ENCODE results near the gene CAMSAP1.

The CAMSAP1 gene

DNA sequence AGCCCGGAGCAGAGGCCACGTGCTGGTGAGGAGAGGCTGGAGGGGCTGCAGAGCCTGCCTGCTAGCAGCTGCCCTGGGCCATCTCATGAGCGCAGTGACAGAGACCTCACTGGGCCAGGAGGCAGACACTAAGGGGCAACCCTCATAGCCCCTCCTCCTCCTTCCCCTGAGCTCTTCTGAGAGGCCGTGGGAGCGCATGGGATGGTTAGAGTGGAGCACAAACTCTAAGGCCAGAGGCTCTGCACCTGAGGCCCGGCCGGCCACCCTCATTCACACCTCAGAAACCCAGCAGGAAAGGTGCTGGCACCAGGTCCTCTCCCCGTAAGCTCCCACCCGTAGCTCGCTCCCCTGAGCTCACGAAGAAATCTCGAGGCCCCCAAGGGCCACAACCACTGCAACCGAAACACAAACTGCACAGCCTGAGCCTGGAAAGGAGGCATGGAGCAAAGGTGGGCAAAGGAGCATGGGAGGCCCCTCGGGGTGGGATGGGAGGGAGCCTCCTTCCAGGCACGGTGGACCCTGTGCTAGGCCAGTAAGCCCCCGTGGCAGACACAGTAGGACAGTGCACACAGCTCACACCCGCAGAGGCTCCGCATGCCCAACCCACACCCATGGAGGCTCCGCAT lies 17.7 kb downstream of the CAMSAP1 start:
- TF ChIP-seq, protein P1, sequence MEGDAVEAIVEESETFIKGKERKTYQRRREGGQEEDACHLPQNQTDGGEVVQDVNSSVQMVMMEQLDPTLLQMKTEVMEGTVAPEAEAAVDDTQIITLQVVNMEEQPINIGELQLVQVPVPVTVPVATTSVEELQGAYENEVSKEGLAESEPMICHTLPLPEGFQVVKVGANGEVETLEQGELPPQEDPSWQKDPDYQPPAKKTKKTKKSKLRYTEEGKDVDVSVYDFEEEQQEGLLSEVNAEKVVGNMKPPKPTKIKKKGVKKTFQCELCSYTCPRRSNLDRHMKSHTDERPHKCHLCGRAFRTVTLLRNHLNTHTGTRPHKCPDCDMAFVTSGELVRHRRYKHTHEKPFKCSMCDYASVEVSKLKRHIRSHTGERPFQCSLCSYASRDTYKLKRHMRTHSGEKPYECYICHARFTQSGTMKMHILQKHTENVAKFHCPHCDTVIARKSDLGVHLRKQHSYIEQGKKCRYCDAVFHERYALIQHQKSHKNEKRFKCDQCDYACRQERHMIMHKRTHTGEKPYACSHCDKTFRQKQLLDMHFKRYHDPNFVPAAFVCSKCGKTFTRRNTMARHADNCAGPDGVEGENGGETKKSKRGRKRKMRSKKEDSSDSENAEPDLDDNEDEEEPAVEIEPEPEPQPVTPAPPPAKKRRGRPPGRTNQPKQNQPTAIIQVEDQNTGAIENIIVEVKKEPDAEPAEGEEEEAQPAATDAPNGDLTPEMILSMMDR (IDR thresholded peaks at IDR 0.05; ENCODE audit: extremely low read depth, insufficient read depth, missing control alignments) = no peak
- no peak for DNase-seq (ENCODE audit: low spot score)
- in situ Hi-C loops (cut with MboI; ENCODE audit: low pct_unique_long_range_greater_than_20kb, low sequenced_read_pairs, unreplicated experiment) = no loop called here

DNA sequence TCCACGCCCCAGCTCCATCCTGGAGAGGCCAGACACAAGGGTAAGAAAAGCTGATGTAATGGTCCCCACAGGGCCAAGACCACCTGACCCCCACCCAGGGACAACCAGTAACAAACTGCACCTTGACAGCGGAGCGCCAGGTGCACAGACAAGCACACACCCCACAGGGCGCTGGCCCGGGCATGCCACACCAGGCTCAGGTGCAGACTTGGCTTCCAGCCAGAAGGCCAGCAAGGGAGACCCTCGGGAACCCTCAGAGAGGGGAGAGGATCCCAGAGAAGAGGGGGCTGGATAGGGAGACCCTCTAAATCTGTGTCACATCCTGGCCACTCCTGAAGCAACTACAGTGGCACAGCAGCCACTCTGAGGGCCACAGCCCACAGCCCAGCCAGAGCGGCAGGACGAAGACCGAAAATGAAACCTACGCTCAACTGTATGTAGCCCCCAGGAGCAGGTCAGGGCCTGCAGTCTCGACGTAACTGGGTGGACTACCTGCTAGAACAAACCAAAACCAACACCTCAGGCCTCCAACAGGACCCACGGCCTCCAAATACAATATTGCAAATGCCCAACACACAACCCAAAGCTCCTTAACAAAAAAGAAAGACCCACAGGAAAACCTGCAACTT lies 18.5 kb downstream of the CAMSAP1 start:
- no peak for DNase-seq (ENCODE audit: low spot score)
- in situ Hi-C loops (cut with MboI; ENCODE audit: low pct_unique_long_range_greater_than_20kb, low sequenced_read_pairs, unreplicated experiment) = no loop called here
- TF ChIP-seq, protein P1 (IDR thresholded peaks at IDR 0.05; ENCODE audit: extremely low read depth, insufficient read depth, missing control alignments) = no peak

DNA sequence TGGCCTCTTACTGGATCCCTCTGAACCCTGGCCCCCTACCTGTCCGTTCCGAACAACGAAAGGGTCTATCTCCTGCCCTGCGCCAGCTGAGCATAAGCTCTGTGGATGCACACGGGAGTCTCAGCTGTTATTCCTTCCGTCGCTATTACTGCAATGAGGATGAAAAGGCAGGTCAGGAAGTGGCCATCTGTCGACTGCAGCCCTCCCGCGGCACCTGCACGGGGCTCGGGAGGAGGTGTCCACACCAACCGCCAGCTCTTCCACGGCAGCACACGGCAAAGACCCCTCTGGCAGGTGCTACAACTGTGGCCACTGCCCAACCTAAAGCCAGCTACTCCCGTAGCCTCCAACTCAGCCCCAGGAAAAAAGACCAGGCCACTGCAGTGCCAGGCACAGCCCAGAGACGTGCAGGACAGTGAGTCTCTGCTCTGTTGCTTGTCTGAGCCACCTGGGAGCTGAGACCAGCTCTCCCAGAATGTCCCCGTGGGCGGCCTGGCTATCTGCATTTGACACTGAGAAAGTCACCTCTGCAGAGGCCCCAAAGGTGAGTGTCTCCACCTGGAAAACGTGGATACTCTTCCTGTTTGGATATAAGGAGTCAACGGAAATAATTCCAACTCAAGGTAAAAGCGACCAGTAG lies 19.1 kb downstream of the CAMSAP1 start:
- no peak for DNase-seq (ENCODE audit: low spot score)
- in situ Hi-C loops (cut with MboI; ENCODE audit: low pct_unique_long_range_greater_than_20kb, low sequenced_read_pairs, unreplicated experiment) = no loop called here
- TF ChIP-seq, protein P1 (IDR thresholded peaks at IDR 0.05; ENCODE audit: extremely low read depth, insufficient read depth, missing control alignments) = no peak

DNA sequence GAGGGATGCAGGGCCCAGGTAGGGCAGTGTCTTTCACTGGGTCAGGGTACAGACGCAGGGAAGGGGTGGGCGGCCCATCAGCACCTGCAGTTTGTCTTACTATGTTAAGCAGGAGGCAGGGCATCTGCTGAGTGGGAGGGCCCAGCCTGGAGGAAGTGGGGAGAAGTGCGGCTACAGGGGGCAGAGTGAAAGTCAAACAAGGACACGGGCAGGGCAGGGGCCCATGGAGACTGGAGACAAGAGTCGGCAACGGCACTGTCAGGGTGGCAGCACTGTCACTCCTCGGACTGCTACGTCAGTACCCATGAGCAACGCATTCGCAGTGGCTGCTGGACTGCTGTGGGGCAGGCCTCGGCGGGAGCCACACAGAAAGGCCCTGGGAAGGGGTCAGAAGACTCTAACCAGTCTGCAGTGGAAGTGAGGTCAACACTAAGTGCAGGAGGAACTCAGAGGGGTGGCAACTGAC lies 19.7 kb downstream of the CAMSAP1 start:
- DNase-seq (ENCODE audit: low spot score) = peak; percentile 63
- TF ChIP-seq, protein P1 (IDR thresholded peaks at IDR 0.05; ENCODE audit: extremely low read depth, insufficient read depth, missing control alignments) = peak; percentile 10
- in situ Hi-C loops (cut with MboI; ENCODE audit: low pct_unique_long_range_greater_than_20kb, low sequenced_read_pairs, unreplicated experiment) = no loop called here

DNA sequence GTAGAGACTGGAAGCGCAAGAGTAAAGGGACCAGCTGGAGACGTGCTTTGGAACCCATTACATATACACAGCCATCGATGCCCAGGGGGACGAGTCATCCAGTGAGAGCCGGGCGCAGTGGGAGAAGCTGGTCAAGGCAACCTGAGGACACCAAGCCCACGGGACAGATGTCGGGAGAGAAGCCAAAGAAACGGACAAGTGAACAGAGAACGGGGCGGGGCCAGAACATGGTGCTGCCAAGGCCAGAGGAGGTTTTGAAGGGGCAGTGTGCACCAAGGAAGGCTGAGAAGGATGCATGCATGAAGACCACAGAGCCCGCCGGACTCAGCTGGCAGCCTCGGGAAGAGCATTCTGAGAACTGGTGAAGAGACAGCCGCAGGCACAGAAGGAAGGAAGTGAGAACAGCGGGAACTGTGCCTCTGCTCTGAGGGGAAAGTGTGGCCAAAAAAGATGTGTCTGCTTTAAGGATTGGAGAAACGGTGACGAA lies 20.3 kb downstream of the CAMSAP1 start:
- DNase-seq (ENCODE audit: low spot score) = no peak
- TF ChIP-seq, protein P1 (IDR thresholded peaks at IDR 0.05; ENCODE audit: extremely low read depth, insufficient read depth, missing control alignments) = no peak
- in situ Hi-C loops (cut with MboI; ENCODE audit: low pct_unique_long_range_greater_than_20kb, low sequenced_read_pairs, unreplicated experiment) = no loop called here

DNA sequence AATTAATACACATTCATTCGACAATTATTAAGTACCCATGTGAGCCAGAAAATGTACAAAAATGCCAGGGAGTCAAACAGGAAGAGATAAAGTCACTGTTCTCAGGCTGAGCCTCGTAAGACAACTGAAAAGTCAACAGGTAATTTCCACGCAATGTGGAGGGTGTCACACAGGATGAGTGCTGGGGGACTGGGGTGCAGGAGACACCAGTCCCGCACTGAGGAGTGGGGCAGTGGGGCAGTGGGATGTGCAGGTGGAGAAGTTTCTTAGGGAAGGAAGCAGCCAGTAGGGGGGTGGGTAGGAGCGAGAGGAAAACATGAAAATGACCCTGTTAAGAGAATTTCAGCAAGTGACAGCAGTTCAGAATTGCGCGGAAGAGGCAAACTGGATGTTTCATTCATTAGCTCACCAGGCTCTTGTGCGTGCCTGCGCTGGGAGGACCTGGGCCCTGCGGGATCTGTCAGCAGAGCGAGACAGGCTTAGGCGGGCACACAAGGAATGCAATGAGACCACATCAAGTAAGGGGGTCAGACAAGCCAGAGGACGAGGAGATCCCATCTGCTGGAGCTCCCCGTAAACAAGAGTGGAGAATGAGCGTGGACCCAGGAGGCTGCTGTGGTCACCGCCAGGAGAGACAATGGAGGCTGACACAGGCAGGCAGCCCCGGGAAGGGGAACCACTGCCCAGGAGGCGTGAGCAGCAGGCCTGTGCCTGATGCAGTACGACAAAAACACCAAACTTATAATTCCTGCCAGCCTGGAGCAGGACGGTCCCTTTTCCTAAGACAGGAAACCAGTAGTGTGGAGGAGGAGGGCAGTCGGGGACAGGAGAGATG lies 21.0 kb downstream of the CAMSAP1 start:
- in situ Hi-C loops (cut with MboI; ENCODE audit: low pct_unique_long_range_greater_than_20kb, low sequenced_read_pairs, unreplicated experiment) = no loop called here

More for the DNA sequence above, 21.0 kb downstream of the CAMSAP1 start:
- TF ChIP-seq, protein P1 (IDR thresholded peaks at IDR 0.05; ENCODE audit: extremely low read depth, insufficient read depth, missing control alignments) = no peak
- DNase-seq (ENCODE audit: low spot score) = no peak

Measured in GM13977 (cell line).